CD4-positive, alpha-beta T cell treated with Interleukin-6 for 4 hours (primary cell): Measurements from ENCODE around the gene NUTM1.

ENCODE experiments used
- DNase-seq: peaks from one replicate; pipeline ENCODE4 v3.0.0-alpha.2; 2020; ENCODE audit warnings: mixed read lengths

NUTM1 gene, protein sequence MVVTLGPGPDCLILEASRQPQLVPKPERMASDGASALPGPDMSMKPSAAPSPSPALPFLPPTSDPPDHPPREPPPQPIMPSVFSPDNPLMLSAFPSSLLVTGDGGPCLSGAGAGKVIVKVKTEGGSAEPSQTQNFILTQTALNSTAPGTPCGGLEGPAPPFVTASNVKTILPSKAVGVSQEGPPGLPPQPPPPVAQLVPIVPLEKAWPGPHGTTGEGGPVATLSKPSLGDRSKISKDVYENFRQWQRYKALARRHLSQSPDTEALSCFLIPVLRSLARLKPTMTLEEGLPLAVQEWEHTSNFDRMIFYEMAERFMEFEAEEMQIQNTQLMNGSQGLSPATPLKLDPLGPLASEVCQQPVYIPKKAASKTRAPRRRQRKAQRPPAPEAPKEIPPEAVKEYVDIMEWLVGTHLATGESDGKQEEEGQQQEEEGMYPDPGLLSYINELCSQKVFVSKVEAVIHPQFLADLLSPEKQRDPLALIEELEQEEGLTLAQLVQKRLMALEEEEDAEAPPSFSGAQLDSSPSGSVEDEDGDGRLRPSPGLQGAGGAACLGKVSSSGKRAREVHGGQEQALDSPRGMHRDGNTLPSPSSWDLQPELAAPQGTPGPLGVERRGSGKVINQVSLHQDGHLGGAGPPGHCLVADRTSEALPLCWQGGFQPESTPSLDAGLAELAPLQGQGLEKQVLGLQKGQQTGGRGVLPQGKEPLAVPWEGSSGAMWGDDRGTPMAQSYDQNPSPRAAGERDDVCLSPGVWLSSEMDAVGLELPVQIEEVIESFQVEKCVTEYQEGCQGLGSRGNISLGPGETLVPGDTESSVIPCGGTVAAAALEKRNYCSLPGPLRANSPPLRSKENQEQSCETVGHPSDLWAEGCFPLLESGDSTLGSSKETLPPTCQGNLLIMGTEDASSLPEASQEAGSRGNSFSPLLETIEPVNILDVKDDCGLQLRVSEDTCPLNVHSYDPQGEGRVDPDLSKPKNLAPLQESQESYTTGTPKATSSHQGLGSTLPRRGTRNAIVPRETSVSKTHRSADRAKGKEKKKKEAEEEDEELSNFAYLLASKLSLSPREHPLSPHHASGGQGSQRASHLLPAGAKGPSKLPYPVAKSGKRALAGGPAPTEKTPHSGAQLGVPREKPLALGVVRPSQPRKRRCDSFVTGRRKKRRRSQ

DNA sequence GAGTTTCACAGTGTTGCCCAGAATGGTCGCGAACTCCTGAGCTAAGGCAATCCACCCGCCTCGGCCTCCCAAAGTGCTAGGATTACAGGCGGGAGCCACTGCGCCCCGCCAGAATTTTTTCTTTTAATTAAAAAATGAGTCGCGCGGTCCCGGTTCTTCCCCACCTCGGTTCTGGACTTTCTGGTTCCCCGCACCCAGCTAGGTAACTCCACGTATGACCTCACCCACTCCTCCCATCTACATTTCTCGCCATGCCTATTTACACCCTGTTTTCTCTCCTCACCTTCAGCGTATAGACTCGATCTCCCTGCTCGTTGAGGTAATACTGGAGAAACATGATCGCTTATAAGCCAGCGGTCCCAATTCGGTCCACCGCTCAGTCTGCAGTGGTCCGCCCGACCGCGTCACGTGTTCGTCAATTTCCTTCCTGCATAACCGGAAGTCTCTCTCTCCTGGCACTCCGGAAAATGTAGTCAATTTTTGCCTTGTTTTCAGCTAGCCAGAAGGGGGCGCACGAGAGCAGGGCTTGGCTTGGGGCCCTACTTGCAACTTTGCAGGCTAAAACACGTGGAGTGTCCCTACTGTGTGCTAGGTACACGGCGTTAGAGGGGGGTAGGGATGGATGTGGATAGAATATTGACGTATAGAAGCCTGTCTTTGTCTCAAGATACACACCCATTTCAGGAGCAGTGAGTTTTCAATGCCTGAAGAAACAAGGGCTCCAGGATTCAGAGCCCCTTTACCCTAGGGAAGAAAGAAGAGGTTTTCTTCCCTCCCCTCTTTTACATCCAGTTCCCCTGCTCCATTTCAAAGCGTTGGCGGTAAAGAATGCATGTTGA, at the start of gene NUTM1, which contains the start of gene NOP10:
Gene NUTM1, plus strand, starts transcription at position 579 of the 839 bp plus-strand sequence. CDS start 382 bp downstream, outside the sequence.
Gene NOP10, minus strand, starts transcription at position 400 of the 839 bp plus-strand sequence. Its CDS starts 63 bp downstream, at position 337.
- DNase-seq: peak; percentile 95

GRCh38 chr15:34297059-34297458, 46.1 kb upstream of the NUTM1 start:
- DNase-seq: no peak

- no peak for DNase-seq
These were observed 42.1 kb upstream of the NUTM1 start for GRCh38 chr15:34301058-34301457.

- no peak for DNase-seq
These were observed 38.5 kb upstream of the NUTM1 start for GRCh38 chr15:34304613-34305012.

DNA sequence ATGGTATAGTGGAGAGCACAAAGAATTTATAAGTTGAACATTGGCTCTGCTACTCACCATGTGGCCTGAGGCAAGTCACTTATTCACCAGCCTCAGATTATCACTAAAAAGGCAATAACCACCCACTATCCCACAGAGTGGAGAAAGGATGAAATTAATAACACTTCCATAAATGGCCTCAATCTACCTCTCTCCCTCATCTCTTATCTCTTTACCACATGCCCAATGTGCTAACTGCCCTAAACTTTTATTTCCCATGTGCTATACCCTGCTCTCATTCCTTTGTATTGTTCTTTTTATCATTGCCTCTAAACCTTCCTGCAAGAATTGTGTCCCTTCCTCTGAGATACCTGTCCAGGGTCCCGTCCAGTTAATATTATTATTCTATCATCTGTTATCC, 31.6 kb upstream of the NUTM1 start:
- no peak for DNase-seq

- no peak for DNase-seq
These were observed 28.3 kb upstream of the NUTM1 start for GRCh38 chr15:34314491-34315490.

DNA sequence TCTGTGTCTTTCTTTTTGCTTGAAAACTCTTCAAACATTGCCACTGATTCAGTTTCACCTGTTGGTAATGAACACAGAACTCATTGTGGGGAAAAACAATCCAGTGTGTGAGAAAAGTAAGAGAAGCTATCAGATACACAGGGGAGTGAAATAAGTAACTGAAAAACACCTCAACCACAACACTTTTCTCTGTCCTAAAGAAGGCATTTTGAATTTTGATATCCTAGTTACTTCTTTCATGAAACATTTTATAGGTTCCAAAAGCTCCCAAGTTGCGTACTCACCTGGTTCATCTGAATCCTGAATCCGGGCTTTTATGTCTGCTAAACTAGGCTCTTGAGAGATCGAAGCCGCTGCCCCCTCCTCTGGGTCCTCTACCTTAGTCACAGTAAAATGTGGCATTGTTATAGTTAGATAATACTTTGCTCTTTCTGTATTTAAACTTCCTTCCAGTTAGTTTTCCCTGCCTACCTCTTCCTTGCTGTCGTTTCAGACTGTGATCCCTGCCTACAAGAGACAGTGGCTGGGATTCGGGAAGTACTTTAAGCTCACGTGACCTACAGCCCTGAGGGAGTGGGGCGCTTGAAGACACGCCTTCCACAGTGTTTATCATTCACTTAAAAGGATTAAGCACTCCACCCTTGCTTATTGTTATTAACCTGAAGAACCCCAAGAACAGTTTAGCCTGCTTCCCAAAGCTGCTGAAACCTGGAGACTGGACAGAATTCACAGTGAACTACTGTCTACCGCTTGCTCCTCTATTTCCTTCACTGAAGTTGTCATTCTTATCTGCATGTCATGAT, 24.6 kb upstream of the NUTM1 start:
- DNase-seq: peak; percentile 40

DNA sequence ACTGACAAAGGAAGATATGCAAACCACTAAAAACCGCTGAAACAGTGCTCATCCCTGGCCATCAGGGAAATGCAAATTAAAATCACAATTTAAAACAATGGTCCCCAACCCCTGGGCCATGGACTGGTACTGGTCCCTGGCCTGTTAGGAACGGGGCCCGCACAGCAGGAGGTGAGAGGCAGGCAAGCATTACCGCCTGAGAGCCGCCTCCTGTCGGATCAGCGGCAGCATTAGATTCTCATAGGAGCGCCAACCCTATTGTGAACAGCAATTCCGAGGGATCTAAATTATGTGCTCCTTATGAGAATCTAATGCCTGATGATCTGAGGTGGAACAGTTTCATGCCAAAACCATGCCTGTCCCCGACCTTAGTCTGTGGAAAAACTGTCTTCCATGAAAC, 19.9 kb upstream of the NUTM1 start:
- DNase-seq: no peak

GRCh38 chr15:34324933-34325332, 18.2 kb upstream of the NUTM1 start:
- no peak for DNase-seq

DNA sequence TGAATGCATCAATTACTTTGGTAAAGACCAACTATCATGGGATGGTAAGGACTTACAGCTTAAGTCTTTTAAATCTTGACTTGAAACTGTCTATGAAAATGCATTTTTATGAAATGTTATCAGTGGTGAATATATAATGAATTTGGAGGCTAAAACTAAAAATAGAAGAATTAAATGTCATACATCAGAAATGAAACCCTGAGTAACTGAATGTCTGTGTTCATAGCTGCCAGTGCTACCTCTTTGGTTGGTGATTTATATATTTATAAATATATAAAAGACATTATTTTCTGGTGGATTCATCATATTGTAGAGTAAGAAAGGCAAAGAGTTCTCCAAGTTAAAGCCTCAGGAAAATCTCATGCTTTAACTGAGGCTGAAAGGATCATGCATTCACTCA, 17.7 kb upstream of the NUTM1 start:
- DNase-seq: no peak

DNA sequence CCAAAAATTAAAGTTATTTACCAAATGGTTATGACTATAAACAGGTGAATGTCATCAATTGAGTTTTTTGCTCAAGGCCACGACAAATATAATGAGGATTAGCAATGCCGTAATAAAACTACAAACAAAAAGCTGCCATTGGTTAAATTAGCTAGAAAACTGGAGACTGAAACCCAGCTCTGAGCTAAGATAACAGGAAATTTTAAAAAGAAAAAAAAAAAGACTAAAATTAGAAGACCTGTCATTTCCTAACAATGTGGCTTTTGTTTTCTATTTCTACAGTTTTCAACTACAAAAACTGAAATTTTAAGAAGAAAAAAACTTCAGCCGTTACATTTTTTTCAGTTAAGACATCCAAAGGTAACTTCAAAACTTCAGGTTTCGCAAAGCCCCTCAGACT, 15.2 kb upstream of the NUTM1 start:
- no peak for DNase-seq

DNA sequence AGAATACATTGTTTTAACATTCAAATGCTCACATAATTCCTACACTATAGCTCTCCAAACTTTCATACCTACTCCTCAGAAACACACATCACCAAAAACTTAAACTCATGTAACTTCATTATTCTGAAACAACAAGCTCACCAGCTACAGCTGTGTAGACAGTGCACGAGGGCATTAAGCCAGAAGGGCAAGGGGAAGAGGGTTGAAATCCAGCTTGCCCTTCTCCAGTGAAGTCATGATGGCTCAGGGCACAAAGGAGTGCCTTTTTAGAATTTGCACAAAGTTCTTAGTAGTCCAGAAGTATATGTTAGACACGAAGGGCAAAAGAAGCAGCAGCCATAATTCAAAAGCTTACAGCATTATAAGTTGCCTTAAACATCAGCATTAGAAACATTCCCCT, 14.1 kb upstream of the NUTM1 start:
- no peak for DNase-seq

GRCh38 chr15:34330279-34330678, 12.8 kb upstream of the NUTM1 start:
- DNase-seq: no peak

DNA sequence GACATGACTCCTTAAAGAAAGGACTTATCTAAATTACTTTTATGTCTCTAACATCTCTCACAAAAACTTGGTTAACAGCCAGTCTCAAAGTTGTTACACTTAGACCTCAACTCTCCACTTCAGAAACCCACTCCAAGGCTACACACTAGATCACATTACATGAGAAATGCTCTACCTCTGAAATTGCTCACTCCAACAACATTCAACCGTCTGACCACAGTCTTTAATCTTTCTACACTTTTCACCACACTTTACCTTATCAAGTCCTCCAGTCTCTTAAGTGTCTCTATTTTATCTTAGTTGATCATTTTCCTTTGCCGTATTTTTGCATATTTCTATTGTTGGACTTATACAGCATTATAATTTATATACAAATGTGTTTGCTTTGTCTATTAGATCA, 11.3 kb upstream of the NUTM1 start:
- DNase-seq: peak; percentile 23

- DNase-seq: no peak
These were observed 10.5 kb upstream of the NUTM1 start for GRCh38 chr15:34332553-34333120.

GRCh38 chr15:34334672-34335071, 8.4 kb upstream of the NUTM1 start:
- DNase-seq: no peak

GRCh38 chr15:34335176-34336032, 7.7 kb upstream of the NUTM1 start:
- DNase-seq: no peak

DNA sequence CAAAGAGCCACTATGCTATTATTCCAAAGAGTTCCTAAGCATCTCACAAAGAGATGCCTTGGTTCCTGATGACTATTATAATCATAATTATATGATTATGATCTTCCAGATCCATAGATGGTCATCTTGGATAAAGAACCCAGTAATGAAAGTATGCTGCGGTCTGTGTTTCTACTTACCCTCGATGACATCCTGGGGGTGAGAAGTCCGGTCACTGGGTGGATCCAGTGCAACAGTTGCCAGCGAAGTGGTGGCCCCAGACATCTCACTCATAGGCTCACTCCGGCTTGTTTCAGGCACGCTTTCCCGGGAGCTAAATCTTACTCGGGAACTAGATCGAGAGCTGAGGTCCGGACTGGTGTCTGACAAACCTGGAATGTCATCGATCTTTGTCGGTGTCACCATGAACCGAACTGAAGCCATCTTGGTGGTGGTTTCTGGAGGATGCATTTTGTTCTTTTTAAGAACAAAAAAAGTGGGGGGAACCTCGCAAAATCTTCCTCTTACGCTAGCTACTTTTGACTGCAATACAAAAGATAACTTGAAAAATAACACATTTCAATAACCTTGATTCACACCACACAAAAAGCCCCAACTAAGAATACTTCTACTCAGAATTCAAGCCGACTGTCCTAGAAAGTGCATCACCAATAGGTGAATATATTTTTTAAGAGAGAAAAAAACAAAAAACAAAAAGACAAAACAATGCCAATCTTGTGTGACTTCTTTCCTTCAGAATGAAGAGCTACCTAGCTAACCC, 6.7 kb upstream of the NUTM1 start:
- no peak for DNase-seq
